Liver (tissue), 9 donors: ENCODE data around the gene CYB561D2. TPM values are rescaled to one million over a fixed set of nuclear protein-coding genes. Genes with fewer than 3 reads are reported as not detected.
A peak's percentile ranks its signal among the peaks of the same experiment; 100 is the strongest.

Experiments
- DNase-seq: peaks from one replicate; pipeline ENCODE4 v3.0.0-alpha.2; 2017; ENCODE audit warnings: low spot score
- H3K27ac ChIP-seq, 2 donors: one replicate each; pipeline ENCODE4 v1.7.0; 2013; ENCODE audit warnings: inconsistent platforms in 2 of 2, low read length in 2 of 2, control low read depth in 1 of 2, low read depth in 1 of 2, mild to moderate bottlenecking in 1 of 2
- H3K27me3 ChIP-seq, 4 donors: one replicate each; pipeline versions ENCODE4 v1.6.1 to v1.7.0; 2013; ENCODE audit warnings: low read length in 3 of 4, inconsistent platforms in 1 of 4, mild to moderate bottlenecking in 1 of 4, moderate library complexity in 1 of 4; ENCODE audit not compliant: control insufficient read depth in 4 of 4, insufficient read depth in 4 of 4
- H3K36me3 ChIP-seq, 4 donors: one replicate each; pipeline versions ENCODE4 v1.6.1 to v1.7.0; 2013; ENCODE audit warnings: low read length in 3 of 4, mild to moderate bottlenecking in 3 of 4, low read depth in 1 of 4, moderate library complexity in 1 of 4; ENCODE audit not compliant: control insufficient read depth in 4 of 4, insufficient read depth in 3 of 4
- H3K4me1 ChIP-seq, 4 donors: one replicate each; pipeline versions ENCODE4 v1.6.1 to v1.7.0; 2013; ENCODE audit warnings: low read length in 3 of 4, mild to moderate bottlenecking in 3 of 4, moderate library complexity in 1 of 4; ENCODE audit not compliant: control insufficient read depth in 4 of 4, insufficient read depth in 4 of 4
- H3K4me3 ChIP-seq, 3 donors: one replicate each; pipeline versions ENCODE4 v1.6.1 to v1.7.0; 2013; ENCODE audit warnings: low read length in 3 of 3, control low read depth in 1 of 3, low read depth in 1 of 3, mild to moderate bottlenecking in 1 of 3
- H3K9ac ChIP-seq, 2 donors: one replicate each; pipeline ENCODE4 v1.7.0; 2013; ENCODE audit warnings: low read length in 2 of 2, mild to moderate bottlenecking in 2 of 2, moderate library complexity in 2 of 2, control low read depth in 1 of 2, low read depth in 1 of 2
- H3K9me3 ChIP-seq, 4 donors: one replicate each; pipeline versions ENCODE4 v1.6.1 to v1.7.0; 2013; ENCODE audit warnings: low read length in 3 of 4; ENCODE audit not compliant: control insufficient read depth in 4 of 4
- ATF3 ChIP-seq: IDR thresholded peaks from 2 replicates; pipeline ENCODE4 v1.6.1; 2016; ENCODE audit warnings: antibody characterized with exemption
- CTCF ChIP-seq: fragments of 150-350 bp; IDR thresholded peaks from 2 replicates; pipeline ENCODE4 v1.5.1; 2017; ENCODE audit warnings: improper control_type of control experiment, low read depth, low read length; ENCODE audit not compliant: missing input control
- EGR1 ChIP-seq, 2 donors: IDR thresholded peaks; 2 replicates each; pipeline ENCODE4 v1.6.1; 2016 to 2018; ENCODE audit warnings: antibody characterized with exemption in 2 of 2, low read depth in 2 of 2
- FOXA1 ChIP-seq: IDR thresholded peaks from 2 replicates; pipeline ENCODE4 v1.6.1; 2016; ENCODE audit warnings: antibody characterized with exemption
- FOXA2 ChIP-seq: IDR thresholded peaks from 2 replicates; pipeline ENCODE4 v1.6.1; 2016; ENCODE audit warnings: antibody characterized with exemption
- GABPA ChIP-seq, 2 donors: IDR thresholded peaks in 1 of 2; conservative IDR thresholded peaks in 1 of 2; 2 replicates each; pipeline ENCODE4 v1.6.1; 2016; ENCODE audit warnings: antibody characterized with exemption in 2 of 2, mild to moderate bottlenecking in 1 of 2, moderate library complexity in 1 of 2
- HNF4A ChIP-seq, 2 donors: conservative IDR thresholded peaks; 2 replicates each; pipeline ENCODE4 v1.6.1; 2016; ENCODE audit warnings: antibody characterized with exemption in 2 of 2, mild to moderate bottlenecking in 2 of 2
- HNF4G ChIP-seq: IDR thresholded peaks from 2 replicates; pipeline ENCODE4 v1.6.1; 2016; ENCODE audit warnings: antibody characterized with exemption
- JUND ChIP-seq, 2 donors: IDR thresholded peaks; 2 replicates each; pipeline ENCODE4 v1.6.1; 2016; ENCODE audit warnings: antibody characterized with exemption in 2 of 2
- MAX ChIP-seq: IDR thresholded peaks from 2 replicates; pipeline ENCODE4 v1.6.1; 2016; ENCODE audit warnings: antibody characterized with exemption
- NR2F2 ChIP-seq: IDR thresholded peaks from 2 replicates; pipeline ENCODE4 v1.6.1; 2016; ENCODE audit warnings: antibody characterized with exemption
- RAD21 ChIP-seq, 2 donors: IDR thresholded peaks; 2 replicates each; pipeline ENCODE4 v1.6.1; 2016; ENCODE audit warnings: antibody characterized with exemption in 2 of 2, mild to moderate bottlenecking in 2 of 2
- RXRA ChIP-seq, 2 donors: IDR thresholded peaks; 2 replicates each; pipeline ENCODE4 v1.6.1; 2017 to 2018; ENCODE audit warnings: antibody characterized with exemption in 2 of 2, mild to moderate bottlenecking in 1 of 2
- SP1 ChIP-seq: IDR thresholded peaks from 2 replicates; pipeline ENCODE4 v1.6.1; 2018; ENCODE audit warnings: antibody characterized with exemption, mild to moderate bottlenecking
- TAF1 ChIP-seq: conservative IDR thresholded peaks from 2 replicates; pipeline ENCODE4 v1.6.1; 2016; ENCODE audit warnings: antibody characterized with exemption, mild to moderate bottlenecking
- YY1 ChIP-seq: IDR thresholded peaks from 2 replicates; pipeline ENCODE4 v1.6.1; 2016; ENCODE audit warnings: antibody characterized with exemption, mild to moderate bottlenecking
- ZBTB33 ChIP-seq: IDR thresholded peaks from 2 replicates; pipeline ENCODE4 v1.6.1; 2016; ENCODE audit warnings: antibody characterized with exemption
- WGBS: extraction: QIAGEN DNeasy Blood & Tissue Kit; methylation state at CpG from one replicate; pipeline ENCODE4 v1.1.7; 2013; 5-methylcytosine and 5-hydroxymethylcytosine counted together
- polyA plus RNA-seq, 2 donors: library from polyadenylated mRNA; stranded (reverse) in 1 of 2; unstranded in 1 of 2; fragments of 200-250 nt in 1 of 2; fragments of >200 nt in 1 of 2; fragmentation: Nextera tagmentation in 1 of 2; extraction: Ambion mirVana in 1 of 2; gene quantifications; one replicate each; pipeline versions ENCODE4 v1.2.1 to v1.2.3, GENCODE V29; 2013 to 2015
- total RNA-seq, 2 donors: library from RNA; depleted of rRNA; stranded (reverse); fragments of >200 nt; gene quantifications; one replicate each; pipeline ENCODE4 v1.2.3, GENCODE V29; 2014
- TF ChIP-seq, protein P1 (sequence below): IDR thresholded peaks from 2 replicates; pipeline ENCODE4 v1.6.1; 2016; ENCODE audit warnings: antibody characterized with exemption, mild to moderate bottlenecking
- donor health status: healthy.
- donor health status: healthy.
- donor health status: healthy.
- donor health status: healthy.
- donor health status: healthy.

CYB561D2 gene
- total and polyA plus RNA-seq, 4 donors = 12.3 to 28.2 (median 22.1) TPM

GRCh38 chr3:50323092-50323600 is 27.5 kb upstream of the CYB561D2 start:
- peak overlapping the region in 1 of 2 donors; percentile 4 for H3K9ac ChIP-seq
- no peak overlapping the region for H3K4me3 ChIP-seq
- TF ChIP-seq EGR1 (IDR thresholded peaks at IDR 0.05; ENCODE audit: low read depth in 2 of 2) (no peak), JUND (IDR thresholded peaks at IDR 0.05) (no peak), FOXA1 (no peak), NR2F2 (no peak), ATF3 (no peak), HNF4G (no peak), RAD21 (IDR thresholded peaks at IDR 0.05) (no peak), HNF4A (conservative IDR thresholded peaks at IDR 0.05) (no peak), GABPA (IDR thresholded peaks at IDR 0.05 in 1 of 2, conservative IDR thresholded peaks at IDR 0.05 in 1 of 2) (no peak)
- peak overlapping the region; percentile 98 to 99 for H3K27ac ChIP-seq
- WGBS = 68% methylated on average over 4 of the region's 4 CpGs
- DNase-seq = no peak
- H3K4me1 ChIP-seq = peaks cover 17 to 81% (median 61%) of the 10 kb centered on the region in 4 donors
- H3K36me3 ChIP-seq = peaks cover 0 to 7% (median 2%) of the 10 kb centered on the region in 4 donors
- H3K27me3 ChIP-seq = no peaks in the 10 kb centered on the region
- H3K9me3 ChIP-seq = no peaks in the 10 kb centered on the region

- Histone ChIP-seq H3K4me1 (peaks cover 14 to 81% (median 62%) of the 10 kb centered on the region in 4 donors), H3K27ac (peak overlapping the region; percentile 98 to 99), H3K36me3 (peaks cover 0 to 4% (median 2%) of the 10 kb centered on the region in 4 donors), H3K9me3 (no peaks in the 10 kb centered on the region), H3K9ac (peak overlapping the region in 1 of 2 donors; percentile 4), H3K27me3 (no peaks in the 10 kb centered on the region), H3K4me3 (no peak overlapping the region)
- no peak for DNase-seq
- peak; percentile 98 for TF ChIP-seq NR2F2
- TF ChIP-seq RXRA (IDR thresholded peaks at IDR 0.05) = no peak
- no peak for TF ChIP-seq ZBTB33
- TF ChIP-seq MAX = peak; percentile 77
- TF ChIP-seq GABPA (IDR thresholded peaks at IDR 0.05 in 1 of 2, conservative IDR thresholded peaks at IDR 0.05 in 1 of 2) = peak in 1 of 2 donors; percentile 25
- no peak for TF ChIP-seq HNF4G
- TF ChIP-seq JUND (IDR thresholded peaks at IDR 0.05) = no peak
- TF ChIP-seq RAD21 (IDR thresholded peaks at IDR 0.05) = no peak
- TF ChIP-seq CTCF = peak; percentile 10
- no peak for TF ChIP-seq HNF4A (conservative IDR thresholded peaks at IDR 0.05)
- TF ChIP-seq EGR1 (IDR thresholded peaks at IDR 0.05; ENCODE audit: low read depth in 2 of 2) = peak in 1 of 2 donors; percentile 43
- no peak for TF ChIP-seq SP1
- no peak for TF ChIP-seq ATF3
- TF ChIP-seq YY1 = no peak
- TF ChIP-seq FOXA2 = no peak
- TF ChIP-seq, protein P1, sequence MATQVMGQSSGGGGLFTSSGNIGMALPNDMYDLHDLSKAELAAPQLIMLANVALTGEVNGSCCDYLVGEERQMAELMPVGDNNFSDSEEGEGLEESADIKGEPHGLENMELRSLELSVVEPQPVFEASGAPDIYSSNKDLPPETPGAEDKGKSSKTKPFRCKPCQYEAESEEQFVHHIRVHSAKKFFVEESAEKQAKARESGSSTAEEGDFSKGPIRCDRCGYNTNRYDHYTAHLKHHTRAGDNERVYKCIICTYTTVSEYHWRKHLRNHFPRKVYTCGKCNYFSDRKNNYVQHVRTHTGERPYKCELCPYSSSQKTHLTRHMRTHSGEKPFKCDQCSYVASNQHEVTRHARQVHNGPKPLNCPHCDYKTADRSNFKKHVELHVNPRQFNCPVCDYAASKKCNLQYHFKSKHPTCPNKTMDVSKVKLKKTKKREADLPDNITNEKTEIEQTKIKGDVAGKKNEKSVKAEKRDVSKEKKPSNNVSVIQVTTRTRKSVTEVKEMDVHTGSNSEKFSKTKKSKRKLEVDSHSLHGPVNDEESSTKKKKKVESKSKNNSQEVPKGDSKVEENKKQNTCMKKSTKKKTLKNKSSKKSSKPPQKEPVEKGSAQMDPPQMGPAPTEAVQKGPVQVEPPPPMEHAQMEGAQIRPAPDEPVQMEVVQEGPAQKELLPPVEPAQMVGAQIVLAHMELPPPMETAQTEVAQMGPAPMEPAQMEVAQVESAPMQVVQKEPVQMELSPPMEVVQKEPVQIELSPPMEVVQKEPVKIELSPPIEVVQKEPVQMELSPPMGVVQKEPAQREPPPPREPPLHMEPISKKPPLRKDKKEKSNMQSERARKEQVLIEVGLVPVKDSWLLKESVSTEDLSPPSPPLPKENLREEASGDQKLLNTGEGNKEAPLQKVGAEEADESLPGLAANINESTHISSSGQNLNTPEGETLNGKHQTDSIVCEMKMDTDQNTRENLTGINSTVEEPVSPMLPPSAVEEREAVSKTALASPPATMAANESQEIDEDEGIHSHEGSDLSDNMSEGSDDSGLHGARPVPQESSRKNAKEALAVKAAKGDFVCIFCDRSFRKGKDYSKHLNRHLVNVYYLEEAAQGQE = no peak
- TF ChIP-seq TAF1 = no peak
- TF ChIP-seq FOXA1 = no peak
- whole genome bisulfite sequencing = 66% methylated on average over 5 of the region's 5 CpGs
These were observed 27.0 kb upstream of the CYB561D2 start for GRCh38 chr3:50323614-50324199.
